NCI-H82 treated with DMSO at 0.1 percent for 48 hours (cell line): ENCODE measurements around the gene DDIT4.

Experiments used
- DNase-seq: peaks from one replicate; lab custom pipeline; 2025; ENCODE audit not compliant: unreplicated experiment; lab: John Stamatoyannopoulos, UW

Gene DDIT4

GRCh38 chr10:72315611-72316385 is 42.1 kb downstream of the DDIT4 start:
- DNase-seq = no peak

GRCh38 chr10:72316386-72316700 is 42.6 kb downstream of the DDIT4 start:
- DNase-seq = no peak

DNA sequence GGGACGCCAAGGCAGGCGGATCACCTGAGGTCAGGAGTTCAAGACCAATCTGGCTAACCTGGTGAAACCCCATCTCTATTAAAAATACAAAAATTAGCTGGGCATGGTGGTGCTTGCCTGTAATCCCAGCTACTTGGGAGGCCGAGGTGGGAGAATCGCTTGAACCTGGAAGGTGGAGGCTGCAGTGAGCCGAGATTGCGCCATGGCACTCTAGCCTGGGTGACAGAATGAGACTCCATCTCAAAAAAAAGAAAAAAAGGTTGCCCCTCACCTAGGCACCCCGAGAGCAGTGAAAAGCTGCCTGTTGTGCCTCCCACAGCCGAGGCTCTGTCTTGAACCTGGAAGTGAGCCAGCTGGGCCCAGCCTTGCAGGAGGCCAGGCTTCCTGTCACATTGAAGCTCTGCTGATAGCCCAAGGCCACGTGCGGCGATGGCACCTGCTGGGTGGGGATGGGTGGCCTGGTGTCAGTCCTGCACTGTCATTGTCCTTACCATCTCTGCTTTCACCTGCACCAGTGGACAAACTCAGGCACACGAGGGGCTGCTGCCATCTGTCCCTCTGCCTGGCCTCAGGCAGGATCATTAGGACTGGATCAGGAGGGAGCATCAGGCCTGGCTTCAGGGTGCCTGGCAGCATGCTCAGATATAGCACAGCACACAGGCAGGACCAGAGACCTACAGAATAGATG is 43.2 kb downstream of the DDIT4 start:
- no peak for DNase-seq

DNA sequence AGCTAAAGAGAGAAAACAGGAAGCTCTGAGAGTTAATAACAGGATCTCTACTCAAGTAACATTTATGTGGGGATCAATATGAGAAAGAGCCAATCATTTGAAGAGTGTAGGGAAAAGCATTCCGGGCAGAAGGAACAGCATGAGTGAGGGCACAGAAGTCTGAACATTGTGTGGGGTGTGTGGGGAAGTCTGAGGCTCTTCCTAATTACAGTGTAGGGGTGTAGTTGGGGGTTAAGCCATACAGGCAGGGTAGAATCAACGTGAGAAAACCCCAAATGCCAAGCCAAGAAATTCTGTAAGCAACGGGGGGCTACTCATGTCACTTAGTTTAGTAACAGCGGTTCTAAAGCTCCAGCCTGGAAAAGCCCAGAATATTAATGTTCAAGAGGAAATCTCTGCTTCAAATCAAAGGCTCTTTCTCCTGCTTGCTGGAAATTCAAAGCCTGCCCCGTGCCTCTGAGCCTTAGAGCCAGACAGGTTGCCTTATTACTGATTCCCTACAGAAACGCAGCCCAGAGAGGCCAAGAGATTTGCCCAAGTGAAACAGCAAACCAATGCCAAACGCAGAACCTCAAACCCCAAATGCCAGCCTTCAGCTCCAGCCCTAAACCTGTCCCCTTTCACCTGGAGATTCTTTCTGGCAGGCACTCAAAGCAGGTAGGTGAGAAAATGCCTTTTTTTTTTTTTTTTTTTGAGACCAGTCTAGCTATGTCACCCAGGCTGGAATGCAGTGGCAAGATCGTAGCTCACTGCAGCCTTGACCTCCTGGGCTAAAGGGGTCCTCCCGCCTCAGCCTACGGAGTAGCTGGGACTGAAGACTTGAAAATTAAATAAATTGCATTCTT is 44.9 kb downstream of the DDIT4 start:
- DNase-seq = no peak

DNA sequence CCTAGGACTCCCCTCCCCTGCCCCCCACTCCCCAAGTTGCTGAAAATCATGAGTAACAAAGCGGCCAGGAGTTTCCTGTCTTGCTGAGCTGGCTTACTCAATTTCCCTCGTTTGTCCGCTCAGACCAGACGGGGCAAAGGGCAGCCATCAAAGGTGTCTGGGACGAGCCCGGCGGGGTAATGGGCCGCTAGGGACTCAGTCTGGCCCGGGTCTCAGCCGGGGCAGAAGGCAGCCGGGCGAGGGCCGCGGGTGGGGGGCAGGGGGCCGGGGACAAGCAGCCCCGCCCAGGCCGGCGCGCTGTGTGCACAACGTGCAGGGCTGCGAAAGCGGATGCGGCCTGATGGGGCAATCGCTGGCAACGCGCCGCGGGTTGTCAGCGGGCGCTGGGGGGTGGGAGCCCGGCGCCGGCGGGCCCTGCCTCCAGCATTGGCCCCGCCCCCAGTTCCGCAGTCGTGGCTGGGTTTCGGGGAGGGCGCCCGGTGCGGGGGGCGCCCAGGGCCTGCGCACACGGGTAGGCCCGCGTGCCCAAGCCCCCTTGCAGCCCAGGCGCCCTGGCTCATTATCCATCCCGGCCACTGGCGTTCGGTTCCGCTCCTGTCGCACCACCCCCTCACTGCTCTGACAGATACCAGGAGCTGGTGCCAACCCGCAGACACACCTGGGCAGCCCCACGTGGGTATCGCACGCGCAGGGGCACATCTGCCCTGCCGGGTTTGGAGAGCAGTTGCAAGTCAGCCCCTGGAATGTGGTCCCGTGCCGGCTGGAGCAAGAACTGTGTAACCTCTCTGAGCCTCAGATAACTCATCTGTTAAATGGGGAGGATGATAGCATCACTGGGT is 45.9 kb downstream of the DDIT4 start:
- peak; percentile 25 for DNase-seq

GRCh38 chr10:72320676-72321247 is 47.0 kb downstream of the DDIT4 start:
- DNase-seq = peak; percentile 97

DNA sequence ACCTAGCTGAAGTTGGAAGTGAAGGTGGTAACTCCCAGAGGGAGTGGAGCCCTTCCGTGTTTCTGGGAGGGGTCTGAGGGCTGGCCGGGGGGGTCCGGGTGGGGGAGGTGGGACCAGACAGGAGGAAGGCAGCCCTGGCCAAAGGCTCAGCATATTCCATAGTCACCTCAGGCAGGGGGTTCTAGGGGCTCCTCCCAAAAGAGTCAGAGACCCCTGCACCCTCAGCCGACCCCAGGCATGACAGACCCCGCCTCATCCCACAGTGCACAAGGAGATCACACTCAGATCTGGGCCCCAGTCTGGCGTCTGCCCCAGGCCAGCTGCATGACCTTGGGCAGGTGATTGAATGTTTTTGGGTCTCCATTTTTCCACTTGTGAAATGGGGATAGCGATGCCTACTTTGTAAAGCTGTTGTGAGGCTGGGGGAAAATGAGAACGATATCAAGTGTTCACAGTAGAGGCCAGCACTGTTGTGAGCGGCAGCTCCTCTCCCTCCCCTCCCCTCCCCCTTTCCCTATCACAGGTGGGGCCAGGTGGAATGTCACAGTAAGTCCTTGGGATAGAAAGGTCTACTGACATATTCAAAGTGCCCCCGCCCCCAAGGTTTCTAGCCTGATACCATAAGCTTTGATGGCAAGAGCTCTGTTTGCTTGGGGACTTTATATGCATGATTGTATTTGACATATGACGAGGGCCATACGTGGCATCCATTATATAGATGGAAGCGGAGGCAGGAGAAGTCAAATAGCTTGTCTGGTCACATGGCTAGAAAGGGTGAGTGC is 47.7 kb downstream of the DDIT4 start:
- no peak for DNase-seq

DNA sequence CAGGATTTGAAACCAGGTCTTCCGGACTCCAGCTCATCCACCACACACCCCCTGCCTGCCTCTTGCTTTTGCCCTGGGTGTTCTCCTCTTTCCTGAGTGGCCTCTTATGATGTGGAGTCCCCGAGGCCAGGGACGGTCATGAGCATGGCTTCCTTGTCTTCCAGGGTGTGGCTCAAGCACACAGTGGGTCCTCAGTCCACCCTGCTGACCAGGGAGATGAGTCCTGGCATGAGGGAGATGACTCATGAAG is 48.2 kb downstream of the DDIT4 start:
- no peak for DNase-seq

DNA sequence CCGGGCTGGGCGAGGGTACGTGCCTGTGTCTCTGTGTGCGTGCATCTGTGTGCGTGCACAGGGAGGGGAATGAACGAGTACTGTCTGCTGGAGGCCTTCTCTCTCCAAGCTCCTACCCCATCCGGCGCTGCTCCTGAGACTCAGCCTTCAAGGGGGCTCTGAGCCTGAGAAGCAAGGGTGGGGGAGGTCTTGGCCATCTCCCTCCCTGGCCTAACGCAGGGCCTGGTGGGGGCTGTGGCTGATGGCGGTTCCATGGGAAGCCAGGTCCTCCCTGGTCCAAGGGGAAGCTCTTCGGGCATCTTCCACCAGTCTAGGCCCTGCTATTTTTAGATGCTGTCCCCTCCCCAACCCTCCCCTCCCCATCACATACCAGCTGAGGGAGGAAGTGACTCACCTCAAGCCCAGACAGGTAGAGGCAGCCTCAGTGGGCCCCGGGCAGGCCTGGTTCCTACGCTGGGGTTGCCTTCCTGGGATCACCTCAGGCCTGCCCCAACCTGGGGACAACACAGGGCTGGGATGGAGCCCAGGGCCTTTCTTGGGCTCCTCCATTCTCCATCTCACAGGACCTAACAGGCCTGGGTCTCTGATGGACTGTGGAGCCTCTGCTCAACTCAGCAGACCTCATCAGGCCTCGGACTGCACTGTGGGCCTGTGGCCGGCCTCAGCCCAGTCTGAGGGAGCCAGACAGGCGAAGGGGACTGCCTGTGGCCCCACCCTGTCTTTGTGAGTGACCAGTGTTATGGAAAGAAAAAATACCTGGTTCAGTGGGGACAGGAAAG is 48.7 kb downstream of the DDIT4 start:
- no peak for DNase-seq

DNA sequence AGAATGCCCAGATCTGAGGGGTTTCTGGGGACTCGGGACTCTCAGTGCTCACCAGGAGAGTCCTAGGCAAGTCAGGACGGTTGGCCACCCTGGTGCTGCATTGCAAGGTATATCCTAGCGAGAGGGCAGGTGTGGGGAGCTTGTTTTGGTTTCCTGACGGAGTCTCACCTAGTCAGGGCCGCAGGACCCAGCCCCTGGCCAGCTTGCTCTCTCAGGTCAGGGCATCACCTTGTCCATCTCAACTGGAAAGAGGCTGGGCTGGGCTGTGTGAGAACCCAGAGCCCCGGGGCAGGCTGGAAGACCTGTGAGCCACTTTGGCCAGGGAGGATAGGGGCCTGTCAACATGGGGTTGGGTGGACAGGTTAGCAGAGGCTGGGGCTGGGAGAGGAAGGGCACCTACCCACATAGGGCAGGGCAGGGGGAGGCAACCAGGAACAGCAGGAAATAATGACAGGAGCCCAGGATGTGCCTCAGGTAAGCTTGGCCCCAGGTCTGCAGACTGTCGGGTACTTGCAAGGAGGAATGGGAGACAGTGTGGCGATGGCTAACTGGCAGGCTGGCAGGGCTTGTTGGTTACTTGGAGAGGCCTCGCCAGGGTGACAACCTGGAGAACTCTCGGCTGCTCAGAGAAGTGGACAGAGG is 49.5 kb downstream of the DDIT4 start:
- DNase-seq = no peak

DNA sequence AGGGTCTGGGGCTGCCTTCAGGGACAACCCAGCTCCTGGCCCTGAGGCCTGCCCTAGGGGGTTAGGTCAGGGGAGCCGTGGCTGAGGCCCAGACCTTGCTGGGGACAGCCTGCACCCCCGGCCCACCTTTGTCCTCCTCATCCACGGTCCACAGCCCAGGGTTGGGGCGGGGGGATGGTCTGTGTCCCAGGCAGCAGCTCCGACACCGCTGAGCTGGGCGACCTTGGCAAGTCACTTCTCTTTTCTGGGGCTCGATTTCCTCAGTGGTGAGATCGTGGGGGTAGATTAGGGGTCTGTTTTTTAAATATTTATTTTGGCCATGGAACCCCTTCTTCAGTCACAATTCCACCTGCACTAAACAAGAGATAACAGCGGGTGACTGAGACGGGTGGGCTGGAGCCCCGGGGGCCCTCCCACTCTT is 50.1 kb downstream of the DDIT4 start:
- DNase-seq = no peak
